Breast epithelium (tissue), 4 donors: ENCODE data around the gene PRXL2B. TPM values are rescaled to one million over a fixed set of nuclear protein-coding genes. Genes with fewer than 3 reads are reported as not detected.

Experiments used
- DNase-seq, 2 donors: peaks; one replicate each; pipeline ENCODE4 v3.0.0-alpha.2; 2019; ENCODE audit warnings: low spot score in 2 of 2
- H3K27ac ChIP-seq, 2 donors: fragments of 200-600 bp; sonication (generic) in 1 of 2; one replicate each; pipeline ENCODE4 v1.5.1; 2016 to 2019; ENCODE audit warnings: mild to moderate bottlenecking in 1 of 2
- H3K27me3 ChIP-seq, 2 donors: fragments of 200-600 bp; sonication (generic) in 1 of 2; one replicate each; pipeline versions ENCODE4 v1.5.1 to v1.6.0; 2017 to 2019; ENCODE audit warnings: control low read depth in 1 of 2, mild to moderate bottlenecking in 1 of 2
- H3K36me3 ChIP-seq: fragments of 200-600 bp; one replicate; pipeline ENCODE4 v1.5.1; 2019
- H3K4me1 ChIP-seq, 2 donors: fragments of 200-600 bp; sonication (generic); one replicate each; pipeline ENCODE4 v1.5.1; 2016 to 2019; ENCODE audit warnings: control low read depth in 1 of 2
- H3K4me3 ChIP-seq, 3 donors: fragments of 200-600 bp; sonication (generic); 1 replicate in 2 of 3; 2 replicates in 1 of 3; pipeline ENCODE4 v1.5.1; 2016 to 2019; ENCODE audit warnings: mild to moderate bottlenecking in 3 of 3, moderate library complexity in 2 of 3
- H3K9me3 ChIP-seq, 2 donors: fragments of 200-600 bp; sonication (generic) in 1 of 2; one replicate each; pipeline ENCODE4 v1.5.1; 2016 to 2019; ENCODE audit warnings: control low read depth in 1 of 2
- CTCF ChIP-seq, 3 donors: fragments of 450-650 bp; IDR thresholded peaks; one replicate each; pipeline ENCODE4 v1.5.1; 2016 to 2017; ENCODE audit warnings: antibody characterized with exemption in 3 of 3, mild to moderate bottlenecking in 3 of 3, moderate library complexity in 3 of 3
- POLR2A ChIP-seq: fragments of 450-650 bp; IDR thresholded peaks from one replicate; pipeline ENCODE4 v1.6.1; 2016; ENCODE audit warnings: antibody characterized with exemption, mild to moderate bottlenecking, moderate library complexity
- POLR2AphosphoS5 ChIP-seq, 3 donors: sonication (generic); formaldehyde crosslinking; IDR thresholded peaks; one replicate each; pipeline ENCODE4 v1.6.1; 2017; ENCODE audit warnings: antibody characterized with exemption in 3 of 3
- intact Hi-C: fragments of 100-400 bp; cut with DNase I; formaldehyde crosslinking; loops from one replicate; pipeline ENCODE4 v1.15.1; 2023; ENCODE audit warnings: low total_unique reads
- total RNA-seq, 3 donors: library from RNA; depleted of rRNA; stranded (reverse); fragments of >200 nt; gene quantifications; one replicate each; pipeline ENCODE4 v1.1.0, GENCODE V29; 2016

The PRXL2B gene
- total RNA-seq, 3 donors from 2014 or later: 4.8 to 15.8 (median 14.4) TPM

GRCh38 chr1:2593251-2593878 lies 6.8 kb downstream of the PRXL2B start:
- H3K4me3 ChIP-seq: peak overlapping the region in 2 of 3 donors; percentile 41 to 64
- intact Hi-C loops: no loop called here

GRCh38 chr1:2594001-2594640 lies 7.5 kb downstream of the PRXL2B start:
- H3K4me1 ChIP-seq: no peaks in the 10 kb centered on the region
- no peaks in the 10 kb centered on the region for H3K36me3 ChIP-seq
- peaks cover 0 to 9% of the 10 kb centered on the region in 2 donors for H3K9me3 ChIP-seq
- H3K4me3 ChIP-seq: peak overlapping the region; percentile 25 to 64 (median 41)
- DNase-seq: peak in 1 of 2 donors; percentile 75
- H3K27ac ChIP-seq: no peak overlapping the region
- intact Hi-C loops: no loop called here
- TF ChIP-seq POLR2A: no peak
- no peak for TF ChIP-seq CTCF (IDR thresholded peaks at IDR 0.05)
- TF ChIP-seq POLR2AphosphoS5 (IDR thresholded peaks at IDR 0.05): no peak
- peaks cover 0 to 4% of the 10 kb centered on the region in 2 donors for H3K27me3 ChIP-seq

More at GRCh38 chr1:2593251-2593878, 6.8 kb downstream of the PRXL2B start:
- Histone ChIP-seq H3K27ac (peak overlapping the region; percentile 71 to 72), H3K9me3 (peaks cover 0 to 1% of the 10 kb centered on the region in 2 donors), H3K27me3 (peaks cover 0 to 4% of the 10 kb centered on the region in 2 donors), H3K36me3 (no peaks in the 10 kb centered on the region), H3K4me1 (no peaks in the 10 kb centered on the region)
- no peak for DNase-seq
- no peak for TF ChIP-seq POLR2A
- TF ChIP-seq CTCF (IDR thresholded peaks at IDR 0.05): no peak
- no peak for TF ChIP-seq POLR2AphosphoS5 (IDR thresholded peaks at IDR 0.05)

- no peak overlapping the region for H3K27ac ChIP-seq
- TF ChIP-seq CTCF (IDR thresholded peaks at IDR 0.05) (no peak), POLR2AphosphoS5 (IDR thresholded peaks at IDR 0.05) (no peak), POLR2A (no peak)
- DNase-seq: no peak
- H3K4me3 ChIP-seq: peak overlapping the region in 2 of 3 donors; percentile 25 to 64
- H3K27me3 ChIP-seq: peaks cover 0 to 4% of the 10 kb centered on the region in 2 donors
- H3K36me3 ChIP-seq: no peaks in the 10 kb centered on the region
- intact Hi-C loops: no loop called here
- H3K9me3 ChIP-seq: peaks cover 0 to 10% of the 10 kb centered on the region in 2 donors
- no peaks in the 10 kb centered on the region for H3K4me1 ChIP-seq
Observed at GRCh38 chr1:2594641-2595131, 8.1 kb downstream of the PRXL2B start.

- no peak for TF ChIP-seq POLR2A
- no peak for TF ChIP-seq CTCF (IDR thresholded peaks at IDR 0.05)
- no peak for TF ChIP-seq POLR2AphosphoS5 (IDR thresholded peaks at IDR 0.05)
- no peak overlapping the region for H3K4me3 ChIP-seq
- no peak overlapping the region for H3K27ac ChIP-seq
- peaks cover 0 to 10% of the 10 kb centered on the region in 2 donors for H3K9me3 ChIP-seq
- H3K36me3 ChIP-seq: no peaks in the 10 kb centered on the region
- peaks cover 0 to 4% of the 10 kb centered on the region in 2 donors for H3K27me3 ChIP-seq
- DNase-seq: no peak
- intact Hi-C loops: no loop called here
- no peaks in the 10 kb centered on the region for H3K4me1 ChIP-seq
Observed at GRCh38 chr1:2595261-2595811, 8.8 kb downstream of the PRXL2B start.
